H1 (cell line): ENCODE data around the gene CALU. TPM values are rescaled to one million over a fixed set of nuclear protein-coding genes. Genes with fewer than 3 reads are reported as not detected.
A peak's percentile ranks its signal among the peaks of the same experiment; 100 is the strongest.

ENCODE experiments used
- CTCF ChIA-PET: fragments of 300-600 bp; sonication (Branson Sonifier 250); formaldehyde crosslinking; loops from one replicate; lab custom pipeline; 2021; ENCODE audit not compliant: partially characterized antibody; lab: Charles Lee
- POLR2A ChIA-PET: fragments of 300-600 bp; sonication (Branson Sonifier 250); formaldehyde crosslinking; loops from one replicate; lab custom pipeline; 2021; ENCODE audit warnings: inconsistent platforms; ENCODE audit not compliant: partially characterized antibody; lab: Charles Lee
- DNase-seq, 2 experiments: peaks; one replicate each; pipeline versions ENCODE4 v3.0.0 to v3.0.0-alpha.2; 2010 to 2022; ENCODE audit warnings: low spot score in 2 of 2, low read depth in 1 of 2, mixed read lengths in 1 of 2
- FAIRE-seq: peaks from 2 replicates; lab custom pipeline; 2011; peaks lifted over from hg19 to GRCh38; lab: Jason Lieb, UNC
- H2AFZ ChIP-seq: 2 replicates; pipeline ENCODE4 v1.8.1; 2012; ENCODE audit warnings: low read length, inconsistent platforms
- H2AK5ac ChIP-seq: 2 replicates; pipeline ENCODE4 v1.6.1; 2013; ENCODE audit warnings: low read depth, low read length
- H2BK120ac ChIP-seq: replicated peaks from 2 replicates; pipeline ENCODE3; 2013; ENCODE audit warnings: low read depth, low read length, inconsistent platforms
- H2BK12ac ChIP-seq: 2 replicates; pipeline ENCODE4 v1.6.1; 2013; ENCODE audit warnings: low read depth, low read length
- H2BK15ac ChIP-seq: 2 replicates; pipeline ENCODE4 v1.6.1; 2013; ENCODE audit warnings: low read length
- H2BK20ac ChIP-seq: 2 replicates; pipeline ENCODE4 v1.6.1; 2013; ENCODE audit warnings: low read length
- H2BK5ac ChIP-seq: 2 replicates; pipeline ENCODE4 v1.6.1; 2013; ENCODE audit warnings: low read depth, low read length
- H3K14ac ChIP-seq: 2 replicates; pipeline ENCODE4 v1.6.1; 2013; ENCODE audit warnings: inconsistent platforms; ENCODE audit not compliant: insufficient read length
- H3K18ac ChIP-seq: 2 replicates; pipeline ENCODE4 v1.6.1; 2013; ENCODE audit warnings: low read length; ENCODE audit errors: extremely low read depth
- H3K23ac ChIP-seq: 2 replicates; pipeline ENCODE4 v1.6.1; 2013; ENCODE audit warnings: inconsistent platforms; ENCODE audit not compliant: insufficient read length
- H3K23me2 ChIP-seq: 2 replicates; pipeline ENCODE4 v1.6.1; 2013; ENCODE audit warnings: low read depth, low read length
- H3K27ac ChIP-seq: 2 replicates; pipeline ENCODE4 v1.6.1; 2011; ENCODE audit warnings: low read depth, low read length, inconsistent platforms
- H3K27me3 ChIP-seq, 4 experiments: replicated peaks in 1 of 4; 1 replicate in 1 of 4; 2 replicates in 3 of 4; pipeline versions ENCODE4 v1.6.1 to v1.8.1; 2011 to 2013; ENCODE audit warnings: low read length in 3 of 4, mild to moderate bottlenecking in 3 of 4, inconsistent platforms in 2 of 4, mixed read lengths in 2 of 4, moderate library complexity in 1 of 4; ENCODE audit not compliant: control insufficient read depth in 3 of 4, insufficient read depth in 3 of 4; ENCODE audit errors: extremely low read depth in 1 of 4
- H3K36me3 ChIP-seq, 4 experiments: 2 replicates each; pipeline versions ENCODE4 v1.6.1 to v1.8.1; 2011 to 2013; ENCODE audit warnings: mild to moderate bottlenecking in 4 of 4, low read length in 3 of 4, moderate library complexity in 2 of 4, control low read depth in 1 of 4, inconsistent platforms in 1 of 4; ENCODE audit not compliant: insufficient read depth in 4 of 4, control insufficient read depth in 2 of 4
- H3K4ac ChIP-seq: replicated peaks from 2 replicates; pipeline ENCODE3; 2013; ENCODE audit warnings: low read length, low read depth, mixed read lengths, inconsistent platforms; ENCODE audit not compliant: insufficient read length
- H3K4me1 ChIP-seq, 4 experiments: replicated peaks in 1 of 4; 1 replicate in 1 of 4; 2 replicates in 3 of 4; pipeline versions ENCODE4 v1.6.1 to v1.8.1; 2011 to 2013; ENCODE audit warnings: low read length in 3 of 4, inconsistent platforms in 2 of 4, mixed read lengths in 1 of 4; ENCODE audit not compliant: insufficient read depth in 4 of 4, control insufficient read depth in 3 of 4
- H3K4me2 ChIP-seq, 2 experiments: 2 replicates each; pipeline versions ENCODE4 v1.6.1 to v1.8.1; 2011 to 2013; ENCODE audit warnings: low read depth in 2 of 2, low read length in 2 of 2, control low read depth in 1 of 2, inconsistent platforms in 1 of 2, mild to moderate bottlenecking in 1 of 2; ENCODE audit not compliant: insufficient read depth in 1 of 2
- H3K4me3 ChIP-seq, 4 experiments: fragments of 200-600, 300-600 bp in 1 of 4; sonication (generic), shearing (Covaris generic), sonication (Bioruptor Twin) in 1 of 4; 2 replicates each; pipeline versions ENCODE4 v1.5.1 to v1.8.1; 2011 to 2016; ENCODE audit warnings: low read length in 4 of 4, low read depth in 3 of 4, control low read depth in 2 of 4, inconsistent platforms in 2 of 4, mild to moderate bottlenecking in 2 of 4, mixed read lengths in 1 of 4, moderate library complexity in 1 of 4; ENCODE audit not compliant: insufficient read depth in 2 of 4; ENCODE audit errors: extremely low read depth in 1 of 4
- H3K56ac ChIP-seq: replicated peaks from 2 replicates; pipeline ENCODE3; 2013; ENCODE audit warnings: low read depth, mild to moderate bottlenecking, mixed read lengths, low read length, inconsistent platforms; ENCODE audit not compliant: insufficient read length
- H3K79me1 ChIP-seq: 2 replicates; pipeline ENCODE4 v1.6.1; 2013; ENCODE audit warnings: low read depth, low read length, control low read depth
- H3K79me2 ChIP-seq, 2 experiments: 2 replicates each; pipeline versions ENCODE4 v1.6.1 to v1.8.1; 2012 to 2013; ENCODE audit warnings: low read length in 2 of 2, mild to moderate bottlenecking in 2 of 2, inconsistent platforms in 1 of 2; ENCODE audit not compliant: insufficient read depth in 2 of 2, control insufficient read depth in 1 of 2
- H3K9ac ChIP-seq, 4 experiments: replicated peaks in 1 of 4; 1 replicate in 1 of 4; 2 replicates in 3 of 4; pipeline versions ENCODE4 v1.6.1 to v1.8.1; 2011 to 2013; ENCODE audit warnings: low read depth in 3 of 4, low read length in 3 of 4, control low read depth in 2 of 4, mild to moderate bottlenecking in 2 of 4, moderate library complexity in 2 of 4, inconsistent platforms in 1 of 4; ENCODE audit errors: extremely low read depth in 1 of 4
- H3K9me3 ChIP-seq, 2 experiments: 2 replicates each; pipeline versions ENCODE4 v1.6.1 to v1.8.1; 2012 to 2013; ENCODE audit warnings: mild to moderate bottlenecking in 2 of 2, moderate library complexity in 2 of 2, control low read depth in 1 of 2, inconsistent platforms in 1 of 2, low read depth in 1 of 2, low read length in 1 of 2, mixed read lengths in 1 of 2; ENCODE audit not compliant: insufficient read depth in 2 of 2
- H4K20me1 ChIP-seq, 2 experiments: replicated peaks in 1 of 2; 2 replicates each; pipeline versions ENCODE3 to v1.8.1; 2011 to 2013; ENCODE audit warnings: inconsistent platforms in 2 of 2, low read length in 2 of 2, mild to moderate bottlenecking in 1 of 2; ENCODE audit not compliant: insufficient read depth in 2 of 2, control insufficient read depth in 1 of 2
- H4K5ac ChIP-seq: 2 replicates; pipeline ENCODE4 v1.6.1; 2013; ENCODE audit warnings: low read length, low read depth, mixed read lengths, inconsistent platforms; ENCODE audit not compliant: insufficient read length
- H4K8ac ChIP-seq: 2 replicates; pipeline ENCODE4 v1.8.0; 2013; ENCODE audit warnings: mild to moderate bottlenecking, moderate library complexity, low read length, inconsistent platforms; ENCODE audit not compliant: insufficient read depth; ENCODE audit errors: extremely low read depth
- H4K91ac ChIP-seq: replicated peaks from 2 replicates; pipeline ENCODE3; 2013; ENCODE audit warnings: low read length, mixed read lengths, inconsistent platforms; ENCODE audit not compliant: insufficient read length
- KDM4A ChIP-seq: IDR thresholded peaks from one replicate; pipeline ENCODE4 v1.7.1; 2012; ENCODE audit warnings: low read depth, mild to moderate bottlenecking, moderate library complexity, low read length, inconsistent platforms; ENCODE audit not compliant: severe bottlenecking
- NRF1 ChIP-seq: IDR thresholded peaks from 2 replicates; pipeline ENCODE4 v1.6.1; 2011; ENCODE audit warnings: mild to moderate bottlenecking, low read depth, low read length, improper control_type of control experiment
- POLR2A ChIP-seq, 2 experiments: IDR thresholded peaks; 1 replicate in 1 of 2; 2 replicates in 1 of 2; pipeline ENCODE4 v1.6.1; 2011; ENCODE audit warnings: low read depth in 2 of 2, low read length in 2 of 2, mild to moderate bottlenecking in 2 of 2; ENCODE audit errors: control extremely low read depth in 1 of 2
- TAF7 ChIP-seq: optimal IDR thresholded peaks from 2 replicates; pipeline ENCODE3; 2011; ENCODE audit warnings: low read depth, mild to moderate bottlenecking, inconsistent platforms, low read length, moderate library complexity, borderline replicate concordance
- WGBS, 2 experiments: shearing (Covaris generic) in 1 of 2; methylation state at CpG; one replicate each; pipeline versions ENCODE4 v1.1.6 to v1.1.7; 2013 to 2015; ENCODE audit warnings: low lambda C conversion rate in 2 of 2, mixed read lengths in 2 of 2, inconsistent platforms in 1 of 2, low coverage in 1 of 2, missing lambda C conversion rate in 1 of 2; ENCODE audit not compliant: insufficient replicate concordance in 2 of 2, insufficient coverage in 1 of 2, insufficient read length in 1 of 2; ENCODE audit errors: extremely low coverage in 1 of 2, missing lambda C conversion rate in 1 of 2; 5-methylcytosine and 5-hydroxymethylcytosine counted together
- polyA plus RNA-seq, 7 experiments: library from polyadenylated mRNA; depleted of rRNA in 3 of 7; stranded (reverse) in 5 of 7; unstranded in 2 of 7; fragments of >200 nt in 5 of 7; fragments of 200-250 nt in 2 of 7; gene quantifications; 1 replicate in 5 of 7; 2 replicates in 1 of 7; 4 replicates in 1 of 7; pipeline versions ENCODE4 v1.2.1 to v1.2.3, GENCODE V29; 2011 to 2013; ENCODE audit warnings: missing spikeins in 2 of 7, mixed read lengths in 2 of 7
- total RNA-seq: library from RNA; stranded (reverse); fragmentation: NEBNext Ultra II Directional; extraction: Animal tissue kit (Norgen Biotek cat#: 25700); gene quantifications from 2 replicates; pipeline ENCODE4 v1.2.1, GENCODE V29; 2021
- TF ChIP-seq, protein P1 (sequence below): IDR thresholded peaks from 2 replicates; pipeline ENCODE4 v1.6.1; 2011; ENCODE audit warnings: low read depth, mild to moderate bottlenecking, low read length; ENCODE audit not compliant: insufficient read depth

Gene CALU
- total and polyA plus RNA-seq, 2 of the 8 experiments (the other 6 are each of a cell fraction or from before 2014, with no cell fraction given): 67.2 to 170 TPM

GRCh38 chr7:128737867-128738385 is 1.2 kb upstream of the CALU start:
- Histone ChIP-seq H2BK12ac (no peak overlapping the region), H4K5ac (no peak overlapping the region), H2BK5ac (no peak overlapping the region), H3K14ac (no peak overlapping the region), H3K23me2 (peaks cover 7% of the 10 kb centered on the region), H3K27me3 (peaks cover 0 to 1% (median 0%) of the 10 kb centered on the region in 4 experiments; a peak in 2 of 7 replicates), H3K18ac (no peak overlapping the region), H3K4me2 (peak overlapping the region in 1 of 2 experiments; percentile 83; a peak in 1 of 4 replicates), H4K91ac (no peak overlapping the region), H3K56ac (no peak overlapping the region), H3K36me3 (no peaks in the 10 kb centered on the region), H3K4ac (no peak overlapping the region), H3K27ac (no peak overlapping the region), H2AFZ (no peak overlapping the region), H3K9ac (no peak overlapping the region), H3K79me2 (peaks cover 31 to 38% of the 10 kb centered on the region in 2 experiments), H3K4me3 (no peak overlapping the region), H4K8ac (no peak overlapping the region), H4K20me1 (peaks cover 12 to 23% of the 10 kb centered on the region in 2 experiments), H2BK120ac (no peak overlapping the region), H2BK20ac (no peak overlapping the region), H2AK5ac (no peak overlapping the region)
- POLR2A ChIA-PET: interaction anchor here (0.6 to 2.8 kb wide), 16 partner anchors 9 to 283 kb away, joined by 3 to 11 read pairs (median 4); partner anchors contain the start of genes ATP6V1F and OPN1SW
- no peak for FAIRE-seq
- 82% methylated on average over 1 of the region's 1 CpG; no CpG with 5 or more reads in 1 of the 2 experiments for WGBS, 2 experiments
- no peak for DNase-seq
- TF ChIP-seq KDM4A: no peak
- TF ChIP-seq TAF7: no peak
- no peak for TF ChIP-seq NRF1
- no peak for TF ChIP-seq POLR2A (IDR thresholded peaks at IDR 0.05; ENCODE audit: control extremely low read depth in 1 of 2, low read depth in 2 of 2, low read length in 2 of 2)
- TF ChIP-seq, protein P1, sequence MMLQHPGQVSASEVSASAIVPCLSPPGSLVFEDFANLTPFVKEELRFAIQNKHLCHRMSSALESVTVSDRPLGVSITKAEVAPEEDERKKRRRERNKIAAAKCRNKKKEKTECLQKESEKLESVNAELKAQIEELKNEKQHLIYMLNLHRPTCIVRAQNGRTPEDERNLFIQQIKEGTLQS: no peak
- TF ChIP-seq, all 59 proteins: peak for 0
- H3K23ac ChIP-seq: no peak overlapping the region
- H3K79me1 ChIP-seq: no peaks in the 10 kb centered on the region; the same call in 1 of the 2 replicates
- no peaks in the 10 kb centered on the region for H3K9me3 ChIP-seq
- CTCF ChIA-PET: interaction anchor here (0.8 to 2.5 kb wide), 9 partner anchors 9 to 277 kb away, joined by 3 to 16 read pairs (median 4); partner anchors contain the start of gene GARIN1A
- no peak overlapping the region for H2BK15ac ChIP-seq
- peaks cover 0 to 5% (median 2%) of the 10 kb centered on the region in 4 experiments; a peak in 3 of 7 replicates for H3K4me1 ChIP-seq
